K562 (cell line): ENCODE measurements around the gene TEAD3. TPM values are rescaled to one million over a fixed set of nuclear protein-coding genes. Genes with fewer than 3 reads are reported as not detected.

ENCODE experiments used
- BRD9 ChIP-seq: fragments of 450-650 bp; IDR thresholded peaks from 2 replicates; pipeline ENCODE4 v1.6.1; 2018; ENCODE audit warnings: low read depth; ENCODE audit not compliant: partially characterized antibody
- CAMTA2 ChIP-seq: fragments of 250-450 bp; sonication (Bioruptor Pico); conservative IDR thresholded peaks from 2 replicates; pipeline ENCODE4 v1.5.1; 2022
- GABPA ChIP-seq: fragments of 200-800 bp; sonication (Bioruptor generic); conservative IDR thresholded peaks from 2 replicates; pipeline ENCODE4 v1.6.1; 2016; ENCODE audit warnings: low read depth, missing genetic modification characterization, missing compliant biosample characterization
- HIVEP1 ChIP-seq: fragments of 250-450 bp; sonication (Bioruptor Pico); IDR thresholded peaks from 2 replicates; pipeline ENCODE4 v1.4.0; 2020; ENCODE audit warnings: mild to moderate bottlenecking
- KAT7 ChIP-seq: sonication (generic); formaldehyde crosslinking; IDR thresholded peaks from 2 replicates; pipeline ENCODE4 v1.8.0; 2022; ENCODE audit warnings: missing genetic modification reagents, mild to moderate bottlenecking, borderline replicate concordance
- KLF1 ChIP-seq: fragments of 450-650 bp; IDR thresholded peaks from 2 replicates; pipeline ENCODE4 v1.6.1; 2016; ENCODE audit warnings: missing genetic modification characterization, missing compliant biosample characterization
- NFATC3 ChIP-seq: fragments of 450-650 bp; IDR thresholded peaks from 2 replicates; pipeline ENCODE4 v1.6.1; 2017; ENCODE audit warnings: mild to moderate bottlenecking
- NFXL1 ChIP-seq: fragments of 450-650 bp; formaldehyde crosslinking; IDR thresholded peaks from 2 replicates; pipeline ENCODE4 v1.4.0; 2021; ENCODE audit warnings: mild to moderate bottlenecking
- OTX1 ChIP-seq: fragments of 450-650 bp; formaldehyde crosslinking; IDR thresholded peaks from 2 replicates; pipeline ENCODE4 v1.4.0; 2022; ENCODE audit warnings: mild to moderate bottlenecking
- RFX5 ChIP-seq: IDR thresholded peaks from 2 replicates; pipeline ENCODE4 v1.6.1; 2011; ENCODE audit warnings: low read depth, mild to moderate bottlenecking, improper control_type of control experiment, low read length
- SAP30 ChIP-seq: fragments of 200-600 bp; sonication (generic); IDR thresholded peaks from 2 replicates; pipeline ENCODE4 v1.6.1; 2012; ENCODE audit warnings: borderline replicate concordance, low read depth, mild to moderate bottlenecking, moderate library complexity, low read length, control low read depth, inconsistent platforms; ENCODE audit not compliant: insufficient read depth, poor library complexity, severe bottlenecking
- SMAD3 ChIP-seq: fragments of 450-650 bp; formaldehyde crosslinking; conservative IDR thresholded peaks from 2 replicates; pipeline ENCODE4 v1.4.0; 2020; ENCODE audit warnings: mild to moderate bottlenecking
- THAP7 ChIP-seq: fragments of 250-450 bp; sonication (Bioruptor Pico); IDR thresholded peaks from 2 replicates; pipeline ENCODE4 v1.5.0; 2021
- ZBTB40 ChIP-seq, 2 experiments: fragments of 450-650 bp in 1 of 2; sonication (generic) in 1 of 2; formaldehyde crosslinking in 1 of 2; IDR thresholded peaks; 2 replicates each; pipeline versions ENCODE4 v1.7.1 to v1.9.0; 2016 to 2022; ENCODE audit warnings: inconsistent platforms in 1 of 2, mild to moderate bottlenecking in 1 of 2, missing genetic modification reagents in 1 of 2
- ZC3H8 ChIP-seq: fragments of 450-650 bp; IDR thresholded peaks from 2 replicates; pipeline ENCODE4 v1.6.1; 2017
- ZNF165 ChIP-seq: fragments of 250-450 bp; sonication (Bioruptor Pico); IDR thresholded peaks from 2 replicates; pipeline ENCODE4 v1.4.0; 2020; ENCODE audit warnings: borderline replicate concordance
- ZNF239 ChIP-seq: fragments of 250-450 bp; sonication (Bioruptor Pico); IDR thresholded peaks from 2 replicates; pipeline ENCODE4 v1.4.0; 2020; ENCODE audit warnings: mild to moderate bottlenecking
- ZNF41 ChIP-seq: fragments of 250-450 bp; sonication (Bioruptor Pico); conservative IDR thresholded peaks from 2 replicates; pipeline ENCODE4 v1.4.0; 2020; ENCODE audit warnings: mild to moderate bottlenecking
- ZNF507 ChIP-seq: conservative IDR thresholded peaks from 2 replicates; pipeline ENCODE4 v1.6.1; 2017; ENCODE audit warnings: missing genetic modification characterization, missing compliant biosample characterization
- polyA plus RNA-seq, 8 experiments: library from polyadenylated mRNA; depleted of rRNA in 4 of 8; stranded (reverse) in 5 of 8; unstranded in 3 of 8; fragments of >200 nt; fragmentation: Nextera tagmentation in 2 of 8; fragmentation: Illumina TruSeq in 1 of 8; extraction: Ambion mirVana in 2 of 8; extraction: Trizol in 1 of 8; gene quantifications; 2 replicates each; pipeline versions ENCODE4 v1.2.1 to v1.2.3, GENCODE V29; 2011 to 2014; ENCODE audit warnings: inconsistent platforms in 1 of 8, missing spikeins in 1 of 8
- total RNA-seq, 7 experiments: library from RNA; depleted of rRNA in 6 of 7; stranded (reverse); fragments of >200 nt in 6 of 7; fragmentation: Illumina TruSeq in 2 of 7; extraction: Trizol in 2 of 7; gene quantifications; 2 replicates each; pipeline versions ENCODE4 v1.2.1 to v1.2.3, GENCODE V29; 2011 to 2021; ENCODE audit warnings: low replicate concordance in 1 of 7

The TEAD3 gene
- total and polyA plus RNA-seq, 9 of the 15 experiments (the other 6 are each of a cell fraction or from before 2014, with no cell fraction given): 0.63 to 13.2 (median 3.3) TPM

- TF ChIP-seq ZBTB40 (IDR thresholded peaks at IDR 0.05): peak; percentile 68; the same call in 1 of the 2 replicates
- TF ChIP-seq ZBTB40 (CRISPR knock-in tag; IDR thresholded peaks at IDR 0.05): peak; percentile 62; the same call in 1 of the 2 replicates
- no peak for TF ChIP-seq ZNF239
- peak; percentile 82 for TF ChIP-seq GABPA (tag)
- TF ChIP-seq SAP30: no peak
- TF ChIP-seq BRD9: no peak
- TF ChIP-seq ZNF41 (CRISPR knock-in tag): no peak
- no peak for TF ChIP-seq ZC3H8
- no peak for TF ChIP-seq ZNF507 (tag)
- no peak for TF ChIP-seq NFXL1 (CRISPR knock-in tag)
- TF ChIP-seq THAP7: no peak
- TF ChIP-seq SMAD3 (CRISPR knock-in tag): no peak
- no peak for TF ChIP-seq KLF1 (tag)
- TF ChIP-seq NFATC3: no peak
- TF ChIP-seq KAT7 (CRISPR knock-in tag): peak; percentile 96
- TF ChIP-seq OTX1 (CRISPR knock-in tag): peak; percentile 5; the same call in 1 of the 2 replicates
- no peak for TF ChIP-seq HIVEP1
- no peak for TF ChIP-seq ZNF165 (CRISPR knock-in tag)
- TF ChIP-seq RFX5: no peak
- no peak for TF ChIP-seq CAMTA2 (CRISPR knock-in tag)
Measured at GRCh38 chr6:35497571-35498421, 917 bp upstream of the TEAD3 start (continued).
